Measurements from ENCODE around the gene COL23A1.

COL23A1 gene

DNA sequence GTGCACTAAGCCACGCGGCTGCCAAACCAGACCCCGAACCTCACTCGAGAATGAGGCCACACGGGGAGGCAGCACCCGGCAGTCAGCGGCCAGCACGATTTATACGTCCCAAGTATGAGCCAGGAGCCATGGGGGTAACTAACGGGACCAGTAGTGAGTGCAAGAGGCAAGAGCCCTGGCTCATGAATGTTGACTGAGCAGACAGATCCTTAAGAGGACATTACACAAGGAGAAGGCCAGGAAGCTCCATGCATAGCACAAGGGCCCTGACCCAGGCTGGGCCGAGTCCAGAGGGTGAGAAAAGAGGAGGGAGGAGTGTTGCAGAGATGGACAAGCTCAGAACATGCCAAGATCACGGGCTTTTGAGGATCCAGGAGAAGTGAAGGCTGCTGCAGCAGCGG, 299.0 kb downstream of the COL23A1 start:
- Histone ChIP-seq H3K9me3 (ENCODE audit: low read depth, low read length) (no peaks in the 10 kb centered on the region), H3K27ac (no peak overlapping the region), H3K4me3 (no peak overlapping the region), H3K36me3 (ENCODE audit: insufficient read depth, low read length) (no peaks in the 10 kb centered on the region), H3K9ac (ENCODE audit: insufficient read length) (no peak overlapping the region)
- no peak for DNase-seq (ENCODE audit: low read depth, low spot score)
- no peak for TF ChIP-seq EZH2 (IDR thresholded peaks at IDR 0.05)
- no peak for TF ChIP-seq POLR2AphosphoS5 (IDR thresholded peaks at IDR 0.05; ENCODE audit: borderline replicate concordance, low read depth, low read length)
- no peak for TF ChIP-seq FOXP2 (optimal IDR thresholded peaks at IDR 0.05; ENCODE audit: control extremely low read depth, extremely low read length, insufficient read depth)

DNA sequence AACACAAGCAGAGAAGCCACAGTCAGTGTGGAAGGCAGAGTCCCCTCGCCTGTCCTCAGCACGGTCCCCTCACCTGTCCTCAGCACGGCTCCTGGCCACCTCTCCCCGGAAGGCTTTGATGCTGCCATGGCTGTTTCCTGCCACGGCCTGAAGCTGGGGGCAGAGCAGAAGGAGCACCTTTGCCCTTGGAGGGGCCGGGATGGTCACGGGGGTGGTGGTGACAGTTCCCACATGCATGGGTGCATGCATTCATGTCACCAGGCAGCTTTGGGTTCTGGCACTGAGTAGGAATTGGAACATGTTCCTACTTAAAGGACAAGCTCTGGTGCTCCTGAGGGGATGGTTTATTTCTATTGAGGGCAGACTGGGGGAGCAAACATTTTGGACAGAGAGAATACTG, 299.8 kb downstream of the COL23A1 start:
- H3K4me3 ChIP-seq, result no peak overlapping the region
- H3K27ac ChIP-seq, result no peak overlapping the region
- no peaks in the 10 kb centered on the region for H3K9me3 ChIP-seq (ENCODE audit: low read depth, low read length)
- H3K9ac ChIP-seq (ENCODE audit: insufficient read length), result no peak overlapping the region
- TF ChIP-seq EZH2 (IDR thresholded peaks at IDR 0.05) (no peak), FOXP2 (optimal IDR thresholded peaks at IDR 0.05; ENCODE audit: control extremely low read depth, extremely low read length, insufficient read depth) (no peak), POLR2AphosphoS5 (IDR thresholded peaks at IDR 0.05; ENCODE audit: borderline replicate concordance, low read depth, low read length) (no peak)
- no peak for DNase-seq (ENCODE audit: low read depth, low spot score)
- no peaks in the 10 kb centered on the region for H3K36me3 ChIP-seq (ENCODE audit: insufficient read depth, low read length)

DNA sequence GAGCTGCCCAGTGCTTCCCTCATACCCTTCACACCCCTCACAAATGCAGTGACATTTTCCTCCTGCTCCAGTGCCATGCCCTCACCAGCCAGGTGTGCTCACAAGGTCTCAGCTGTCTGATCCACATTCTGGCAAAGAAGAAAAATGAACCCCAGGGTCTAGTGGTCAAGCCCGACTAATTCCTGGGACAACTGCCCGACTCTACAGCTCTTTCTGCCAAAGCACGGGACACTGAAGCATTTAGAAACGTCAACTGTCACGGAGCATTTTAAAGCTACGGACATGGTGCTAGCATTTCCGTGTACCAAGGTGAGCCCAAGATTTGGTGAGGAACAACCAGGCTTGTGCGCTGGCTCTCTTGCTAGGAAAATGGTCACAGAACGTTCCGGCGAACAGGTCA, 300.8 kb downstream of the COL23A1 start:
- H3K36me3 ChIP-seq (ENCODE audit: insufficient read depth, low read length), result no peaks in the 10 kb centered on the region
- TF ChIP-seq FOXP2 (optimal IDR thresholded peaks at IDR 0.05; ENCODE audit: control extremely low read depth, extremely low read length, insufficient read depth) (no peak), EZH2 (IDR thresholded peaks at IDR 0.05) (no peak), POLR2AphosphoS5 (IDR thresholded peaks at IDR 0.05; ENCODE audit: borderline replicate concordance, low read depth, low read length) (no peak)
- H3K4me3 ChIP-seq, result no peak overlapping the region
- DNase-seq (ENCODE audit: low read depth, low spot score), result no peak
- H3K9me3 ChIP-seq (ENCODE audit: low read depth, low read length), result no peaks in the 10 kb centered on the region
- no peak overlapping the region for H3K9ac ChIP-seq (ENCODE audit: insufficient read length)
- H3K27ac ChIP-seq, result no peak overlapping the region

DNA sequence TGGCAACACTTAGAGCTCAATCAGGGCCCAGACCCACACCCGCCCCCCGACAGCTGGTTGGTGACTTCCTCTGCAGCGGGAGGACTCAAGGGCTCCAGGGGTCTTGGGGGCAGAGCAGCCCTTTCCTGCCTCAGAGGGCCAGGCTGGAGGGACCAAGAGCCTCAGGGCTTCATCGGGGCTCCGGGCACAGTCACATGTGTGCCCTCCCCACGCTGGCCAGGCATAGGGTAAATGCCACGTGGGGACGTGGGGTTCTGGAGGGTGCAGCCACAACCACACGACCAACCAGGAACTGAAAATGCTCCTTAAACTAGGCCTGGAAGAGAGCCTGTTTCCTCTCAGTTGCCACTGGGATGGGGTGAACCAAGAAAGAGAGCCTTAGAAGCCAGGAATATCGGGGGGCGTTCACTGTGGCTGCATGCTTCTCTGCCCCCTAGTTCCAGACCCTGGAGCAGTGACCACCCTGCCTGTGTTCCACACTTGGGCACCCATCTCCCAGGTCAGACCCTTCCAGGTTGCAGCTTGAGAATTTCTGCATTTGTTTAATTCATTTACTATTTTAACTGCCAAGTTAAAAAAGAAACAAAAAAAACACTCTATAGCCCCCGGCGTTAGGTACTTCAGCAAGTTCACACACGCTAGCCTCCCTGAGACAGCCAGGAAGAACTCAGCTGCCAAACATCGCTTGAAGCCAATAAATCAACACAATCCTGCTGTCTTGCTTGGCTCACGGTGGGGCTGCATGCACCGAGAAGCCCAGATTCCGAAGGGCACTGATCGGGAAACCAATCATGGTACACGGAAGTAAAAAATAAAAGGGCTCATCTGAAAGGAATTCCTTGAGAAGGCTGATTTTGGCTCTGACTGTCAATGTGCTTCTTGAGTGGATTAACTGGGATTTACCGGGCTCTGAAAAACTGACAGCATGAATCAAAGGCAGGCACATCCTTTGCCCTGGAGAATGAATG, 301.5 kb downstream of the COL23A1 start:
- DNase-seq (ENCODE audit: low read depth, low spot score), result no peak
- Histone ChIP-seq H3K4me3 (no peak overlapping the region), H3K27ac (no peak overlapping the region), H3K36me3 (ENCODE audit: insufficient read depth, low read length) (no peaks in the 10 kb centered on the region), H3K9me3 (ENCODE audit: low read depth, low read length) (no peaks in the 10 kb centered on the region), H3K9ac (ENCODE audit: insufficient read length) (no peak overlapping the region)
- TF ChIP-seq EZH2 (IDR thresholded peaks at IDR 0.05) (no peak), POLR2AphosphoS5 (IDR thresholded peaks at IDR 0.05; ENCODE audit: borderline replicate concordance, low read depth, low read length) (no peak), FOXP2 (optimal IDR thresholded peaks at IDR 0.05; ENCODE audit: control extremely low read depth, extremely low read length, insufficient read depth) (no peak)

DNA sequence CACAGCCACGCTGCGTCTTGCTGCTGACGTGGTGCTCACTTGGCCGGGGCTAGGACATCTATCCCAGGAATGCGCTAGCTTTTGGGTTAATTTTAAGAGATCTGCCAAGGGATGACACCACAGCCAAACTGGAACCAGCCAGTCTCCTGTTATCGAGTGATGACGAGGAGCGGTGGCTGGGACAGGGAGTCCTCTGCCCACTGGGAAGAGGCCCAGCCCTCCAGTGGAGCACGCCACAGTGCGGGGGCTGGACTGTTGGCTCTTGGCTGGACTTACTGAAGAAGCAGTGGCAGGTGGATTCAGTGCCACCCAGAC, 302.4 kb downstream of the COL23A1 start:
- Histone ChIP-seq H3K36me3 (ENCODE audit: insufficient read depth, low read length) (no peaks in the 10 kb centered on the region), H3K27ac (no peak overlapping the region), H3K4me3 (no peak overlapping the region), H3K9me3 (ENCODE audit: low read depth, low read length) (no peaks in the 10 kb centered on the region), H3K9ac (ENCODE audit: insufficient read length) (no peak overlapping the region)
- no peak for DNase-seq (ENCODE audit: low read depth, low spot score)
- no peak for TF ChIP-seq FOXP2 (optimal IDR thresholded peaks at IDR 0.05; ENCODE audit: control extremely low read depth, extremely low read length, insufficient read depth)
- no peak for TF ChIP-seq POLR2AphosphoS5 (IDR thresholded peaks at IDR 0.05; ENCODE audit: borderline replicate concordance, low read depth, low read length)
- TF ChIP-seq EZH2 (IDR thresholded peaks at IDR 0.05), result no peak

DNA sequence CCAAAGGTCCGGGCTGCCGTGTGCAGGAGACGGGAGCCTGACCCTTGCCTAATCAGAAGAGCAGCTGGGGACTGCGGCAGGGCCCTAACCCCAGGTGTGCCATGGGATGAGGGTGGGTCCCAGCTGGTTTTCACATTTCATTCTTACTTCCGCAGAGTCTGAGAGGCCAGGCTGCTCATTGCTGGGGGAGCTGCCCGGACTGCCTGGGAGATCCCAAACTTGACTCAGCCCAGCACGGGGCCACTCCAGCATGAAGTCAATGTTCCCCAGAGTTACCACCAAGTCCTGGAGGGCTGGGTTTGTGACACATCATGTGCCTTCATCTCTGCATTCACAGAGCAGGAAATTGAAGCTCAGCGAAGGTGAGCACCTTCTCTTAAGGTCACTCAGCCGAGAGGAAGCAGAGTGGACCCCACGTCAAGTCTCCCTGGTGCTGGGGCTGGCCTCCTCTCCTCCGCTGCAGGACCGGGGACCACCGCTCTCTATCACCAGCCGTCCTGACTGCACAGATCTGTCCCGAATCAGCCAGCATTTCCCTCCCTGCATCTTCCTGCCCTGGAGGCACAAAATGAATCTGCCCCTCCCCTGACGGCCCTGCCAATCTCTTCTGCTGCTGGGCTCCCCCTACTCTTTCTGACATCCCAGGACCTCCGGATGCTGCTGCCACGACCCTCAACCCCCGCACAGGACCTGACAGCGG, 303.0 kb downstream of the COL23A1 start:
- Histone ChIP-seq H3K9me3 (ENCODE audit: low read depth, low read length) (no peaks in the 10 kb centered on the region), H3K4me3 (no peak overlapping the region), H3K9ac (ENCODE audit: insufficient read length) (no peak overlapping the region), H3K36me3 (ENCODE audit: insufficient read depth, low read length) (no peaks in the 10 kb centered on the region), H3K27ac (no peak overlapping the region)
- DNase-seq (ENCODE audit: low read depth, low spot score), result no peak
- TF ChIP-seq FOXP2 (optimal IDR thresholded peaks at IDR 0.05; ENCODE audit: control extremely low read depth, extremely low read length, insufficient read depth) (no peak), POLR2AphosphoS5 (IDR thresholded peaks at IDR 0.05; ENCODE audit: borderline replicate concordance, low read depth, low read length) (no peak), EZH2 (IDR thresholded peaks at IDR 0.05) (no peak)

DNA sequence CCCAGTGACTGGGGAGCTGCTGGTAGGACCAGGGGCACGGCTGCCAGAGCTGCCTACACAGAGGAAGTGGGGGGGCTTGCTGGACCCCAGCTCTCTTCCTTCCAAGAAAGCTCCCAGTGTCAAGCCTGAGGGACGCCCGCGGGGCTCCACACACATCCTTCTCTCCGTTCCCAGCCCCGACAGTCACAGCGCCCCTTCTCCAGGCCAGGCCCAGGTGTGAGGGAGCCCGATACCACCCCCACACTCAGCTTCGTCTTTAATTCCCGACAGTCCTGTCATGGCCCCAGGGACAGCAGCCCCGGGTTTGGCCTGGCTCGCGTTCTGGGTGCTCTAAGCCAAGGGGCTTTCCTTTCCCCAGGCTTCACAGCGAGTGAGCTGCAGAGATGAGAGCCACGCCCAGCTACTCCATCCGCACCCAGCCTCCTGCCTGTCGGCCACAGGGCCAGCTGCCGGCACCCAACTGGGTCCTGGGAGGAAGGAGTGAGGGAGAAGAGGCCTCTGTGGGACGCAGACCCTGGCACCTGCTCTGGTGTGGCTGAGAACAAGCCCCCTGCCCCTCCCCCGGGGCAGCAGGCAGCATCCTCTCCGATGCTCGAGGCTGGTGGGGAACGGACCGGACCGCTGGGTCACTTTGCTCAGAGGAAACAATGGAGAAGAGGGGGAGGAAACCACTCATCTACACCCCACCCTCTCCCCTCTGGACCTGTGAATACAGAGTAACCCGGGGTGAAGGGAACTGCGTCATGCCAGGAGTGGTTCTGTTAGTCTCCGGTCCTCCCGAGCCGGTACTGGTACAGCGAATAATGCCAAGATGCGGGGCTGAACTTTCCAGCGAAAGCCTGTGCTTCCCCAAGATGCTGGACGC, 303.7 kb downstream of the COL23A1 start:
- Histone ChIP-seq H3K27ac (no peak overlapping the region), H3K9me3 (ENCODE audit: low read depth, low read length) (no peaks in the 10 kb centered on the region), H3K4me3 (no peak overlapping the region), H3K36me3 (ENCODE audit: insufficient read depth, low read length) (no peaks in the 10 kb centered on the region), H3K9ac (ENCODE audit: insufficient read length) (no peak overlapping the region)
- no peak for TF ChIP-seq FOXP2 (optimal IDR thresholded peaks at IDR 0.05; ENCODE audit: control extremely low read depth, extremely low read length, insufficient read depth)
- DNase-seq (ENCODE audit: low read depth, low spot score), result no peak

Data from SK-N-MC (cell line).